ENCODE results near the gene PLEKHA5.
A peak's percentile ranks its signal among the peaks of the same experiment; 100 is the strongest.

DNA sequence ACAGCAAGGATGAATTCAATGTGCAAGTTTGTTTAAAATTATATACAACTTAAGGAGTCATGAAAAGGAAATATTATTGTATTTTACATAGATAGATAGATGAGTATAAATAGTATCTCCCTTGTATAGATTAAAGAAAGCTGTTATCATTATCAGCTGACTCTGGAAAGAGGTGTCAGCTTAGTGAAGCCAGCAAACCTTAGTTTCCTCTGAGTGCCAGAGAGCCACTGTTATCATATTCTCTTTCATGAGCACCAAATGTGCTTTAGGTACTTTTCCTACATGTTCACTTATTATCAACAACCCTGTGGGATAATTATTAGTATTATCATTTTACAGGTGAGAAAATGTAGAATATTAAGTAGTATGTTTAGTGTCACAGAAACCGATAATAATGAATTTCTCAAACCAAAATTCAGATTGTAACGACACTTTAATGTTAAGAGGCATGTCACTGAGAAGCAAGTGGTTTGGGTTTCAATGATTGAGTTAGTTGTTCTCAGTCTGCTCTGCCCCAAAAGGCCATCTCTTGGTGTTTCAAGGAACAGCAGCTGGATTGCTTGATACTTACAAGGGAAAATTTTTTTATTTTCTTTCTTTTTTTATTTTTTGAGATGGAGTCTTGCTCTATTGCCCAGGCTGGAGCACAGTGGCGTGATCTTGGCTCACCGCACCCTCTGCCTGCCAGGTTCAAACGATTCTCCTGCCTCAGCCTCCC lies 53.7 kb downstream of the PLEKHA5 start:
- TF ChIP-seq, protein P1, sequence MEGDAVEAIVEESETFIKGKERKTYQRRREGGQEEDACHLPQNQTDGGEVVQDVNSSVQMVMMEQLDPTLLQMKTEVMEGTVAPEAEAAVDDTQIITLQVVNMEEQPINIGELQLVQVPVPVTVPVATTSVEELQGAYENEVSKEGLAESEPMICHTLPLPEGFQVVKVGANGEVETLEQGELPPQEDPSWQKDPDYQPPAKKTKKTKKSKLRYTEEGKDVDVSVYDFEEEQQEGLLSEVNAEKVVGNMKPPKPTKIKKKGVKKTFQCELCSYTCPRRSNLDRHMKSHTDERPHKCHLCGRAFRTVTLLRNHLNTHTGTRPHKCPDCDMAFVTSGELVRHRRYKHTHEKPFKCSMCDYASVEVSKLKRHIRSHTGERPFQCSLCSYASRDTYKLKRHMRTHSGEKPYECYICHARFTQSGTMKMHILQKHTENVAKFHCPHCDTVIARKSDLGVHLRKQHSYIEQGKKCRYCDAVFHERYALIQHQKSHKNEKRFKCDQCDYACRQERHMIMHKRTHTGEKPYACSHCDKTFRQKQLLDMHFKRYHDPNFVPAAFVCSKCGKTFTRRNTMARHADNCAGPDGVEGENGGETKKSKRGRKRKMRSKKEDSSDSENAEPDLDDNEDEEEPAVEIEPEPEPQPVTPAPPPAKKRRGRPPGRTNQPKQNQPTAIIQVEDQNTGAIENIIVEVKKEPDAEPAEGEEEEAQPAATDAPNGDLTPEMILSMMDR (IDR thresholded peaks at IDR 0.05; ENCODE audit: low read depth, low read length) = peak; percentile 20; the same call in 1 of the 2 replicates
- no peak for TF ChIP-seq EZH2phosphoT487 (IDR thresholded peaks at IDR 0.05; ENCODE audit: low read depth)

Measured in OCI-LY3 (cell line).